Measurements from ENCODE around the gene LENG8.
"Not testable (repeated sequence)": the region's sequence is repeated elsewhere in the genome, so short reads cannot be mapped to it uniquely, and the experiment has no call there.

Gene LENG8

GRCh38 chr19:54507824-54508223 lies 58.8 kb downstream of the LENG8 start (continued):
- TF ChIP-seq, protein P1, sequence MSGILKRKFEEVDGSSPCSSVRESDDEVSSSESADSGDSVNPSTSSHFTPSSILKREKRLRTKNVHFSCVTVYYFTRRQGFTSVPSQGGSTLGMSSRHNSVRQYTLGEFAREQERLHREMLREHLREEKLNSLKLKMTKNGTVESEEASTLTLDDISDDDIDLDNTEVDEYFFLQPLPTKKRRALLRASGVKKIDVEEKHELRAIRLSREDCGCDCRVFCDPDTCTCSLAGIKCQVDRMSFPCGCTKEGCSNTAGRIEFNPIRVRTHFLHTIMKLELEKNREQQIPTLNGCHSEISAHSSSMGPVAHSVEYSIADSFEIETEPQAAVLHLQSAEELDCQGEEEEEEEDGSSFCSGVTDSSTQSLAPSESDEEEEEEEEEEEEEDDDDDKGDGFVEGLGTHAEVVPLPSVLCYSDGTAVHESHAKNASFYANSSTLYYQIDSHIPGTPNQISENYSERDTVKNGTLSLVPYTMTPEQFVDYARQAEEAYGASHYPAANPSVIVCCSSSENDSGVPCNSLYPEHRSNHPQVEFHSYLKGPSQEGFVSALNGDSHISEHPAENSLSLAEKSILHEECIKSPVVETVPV (CRISPR knock-in tag; IDR thresholded peaks at IDR 0.05), result no peak
- TF ChIP-seq CREB5 (CRISPR knock-in tag; IDR thresholded peaks at IDR 0.05; ENCODE audit: low read depth), result no peak

DNA sequence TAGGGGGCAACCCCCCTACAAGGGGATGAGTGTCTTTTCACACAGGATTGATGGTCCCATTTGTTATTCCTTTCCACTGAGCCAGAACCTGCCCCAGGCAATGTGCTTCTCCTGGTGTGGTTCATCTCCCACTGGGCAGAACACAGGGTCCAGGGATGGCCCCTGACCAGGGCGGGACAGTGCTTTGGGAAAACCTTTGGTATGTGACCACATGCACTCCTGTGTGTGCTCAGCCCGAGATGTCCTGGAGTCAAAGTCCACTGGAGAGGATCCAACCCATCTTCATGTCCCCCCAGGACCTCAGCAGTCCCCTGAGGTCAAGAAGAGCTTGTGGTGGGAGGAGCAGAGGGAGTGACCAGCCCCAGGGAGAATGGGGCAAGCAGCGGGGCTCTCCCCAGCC lies 59.5 kb downstream of the LENG8 start:
- ATAC-seq, result not testable (repeated sequence)

DNA sequence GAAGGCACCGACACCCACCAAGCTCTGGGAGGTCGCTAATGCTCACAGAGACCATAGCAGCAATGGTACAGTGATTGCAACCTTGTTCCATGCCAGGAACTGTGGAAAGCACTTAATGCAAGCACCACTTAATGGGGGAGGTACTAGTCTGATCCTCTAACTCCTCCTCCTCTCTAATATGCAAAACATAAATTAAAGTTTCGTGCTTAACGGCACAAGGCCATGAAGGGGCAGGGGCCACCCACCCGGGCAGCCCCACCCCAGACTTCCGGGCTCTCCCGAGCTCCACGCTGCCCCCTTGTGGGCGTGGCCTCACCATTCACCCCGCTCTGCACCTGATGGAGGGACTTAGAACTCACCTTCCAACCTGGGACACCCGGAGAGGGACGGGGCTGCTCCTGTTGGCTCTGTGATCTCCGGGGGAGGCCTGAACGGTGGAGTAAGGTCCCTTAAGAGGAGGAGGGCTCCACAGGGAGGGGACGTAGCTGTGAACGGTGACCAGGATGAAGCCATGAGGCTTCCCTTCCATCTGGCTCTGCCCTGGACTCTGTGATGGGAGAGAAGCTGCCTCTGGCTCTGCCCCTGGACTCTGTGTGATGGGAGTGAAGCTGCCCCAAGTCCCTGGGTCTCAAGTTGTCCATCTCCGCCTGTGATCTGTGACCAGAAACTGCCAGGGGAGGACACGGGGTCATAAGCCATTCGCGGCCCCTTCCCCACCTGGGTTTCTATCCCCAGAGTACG lies 60.4 kb downstream of the LENG8 start:
- peak; percentile 43; the same call in 2 of the 3 replicates for ATAC-seq
